22Rv1 (cell line): ENCODE results near the gene IFIT2.
"Not testable (repeated sequence)": the region's sequence is repeated elsewhere in the genome, so short reads cannot be mapped to it uniquely, and the experiment has no call there.

Source experiments
- H3K27ac ChIP-seq: fragments of 450-650 bp; 2 replicates; pipeline ENCODE4 v1.5.1; 2017
- CTCF ChIP-seq: fragments of 450-650 bp; IDR thresholded peaks from 2 replicates; pipeline ENCODE4 v1.5.1; 2017; ENCODE audit warnings: mild to moderate bottlenecking
- ZFX ChIP-seq: fragments of 450-650 bp; IDR thresholded peaks from 2 replicates; pipeline ENCODE4 v1.6.1; 2017; ENCODE audit warnings: antibody characterized with exemption, borderline replicate concordance

IFIT2 gene

GRCh38 chr10:89301721-89302445 is at the start of gene IFIT2:
IFIT2 (plus strand) TSS chr10:89302046; CDS start chr10:89302124, 78 bp downstream.
- peak within 1 kb of the TSS; percentile 43; the same call in 1 of the 2 replicates for H3K27ac ChIP-seq
- no peak for TF ChIP-seq CTCF

- TF ChIP-seq ZFX (no peak), CTCF (no peak)
- peak overlapping the region; percentile 39 for H3K27ac ChIP-seq
These were observed 49.6 kb upstream of the IFIT2 start for GRCh38 chr10:89252225-89252585.

GRCh38 chr10:89255091-89255579 is 46.7 kb upstream of the IFIT2 start:
- H3K27ac ChIP-seq: not testable (repeated sequence)

- TF ChIP-seq CTCF: no peak
- TF ChIP-seq ZFX: no peak
- H3K27ac ChIP-seq: no peak overlapping the region
These were observed 46.1 kb upstream of the IFIT2 start for GRCh38 chr10:89255793-89256192.

- H3K27ac ChIP-seq: no peak overlapping the region
- TF ChIP-seq ZFX (no peak), CTCF (no peak)
These were observed 45.5 kb upstream of the IFIT2 start for GRCh38 chr10:89256340-89256739.

- TF ChIP-seq CTCF: no peak
- no peak for TF ChIP-seq ZFX
- H3K27ac ChIP-seq: no peak overlapping the region
These were observed 44.9 kb upstream of the IFIT2 start for GRCh38 chr10:89256962-89257361.

- no peak for TF ChIP-seq ZFX
- TF ChIP-seq CTCF: no peak
These were observed 44.3 kb upstream of the IFIT2 start for GRCh38 chr10:89257581-89257980.

GRCh38 chr10:89258881-89259280 is 43.0 kb upstream of the IFIT2 start:
- TF ChIP-seq ZFX: no peak
- no peak for TF ChIP-seq CTCF
- no peak overlapping the region for H3K27ac ChIP-seq

More at GRCh38 chr10:89257581-89257980, 44.3 kb upstream of the IFIT2 start:
- H3K27ac ChIP-seq: no peak overlapping the region
